SHP77 (cell line): ENCODE results near the gene SSH2.
A peak's percentile ranks its signal among the peaks of the same experiment; 100 is the strongest.

Experiments used
- DNase-seq, 2 experiments: peaks; one replicate each; lab custom pipeline; 2025; lab: John Stamatoyannopoulos, UW

SSH2 gene

DNA sequence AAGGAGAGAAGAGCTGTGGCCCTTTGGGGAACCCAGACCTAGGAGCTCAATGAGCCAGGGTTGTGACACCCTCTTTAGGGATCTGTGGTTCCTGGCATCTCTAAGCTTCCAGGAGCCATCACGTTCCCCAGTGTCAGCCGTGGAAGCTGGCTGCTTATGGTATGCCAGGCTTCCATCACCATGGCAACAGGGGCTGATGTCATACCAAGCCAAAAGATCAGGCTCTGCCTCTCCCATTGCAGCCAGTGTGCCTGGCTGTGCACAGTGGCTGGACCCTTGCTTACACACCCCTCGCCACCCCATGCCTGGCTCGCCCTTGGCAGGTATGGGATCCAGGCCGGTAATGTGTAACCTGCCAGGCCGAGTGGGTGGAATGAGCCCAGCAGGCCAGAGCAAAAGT lies 91.1 kb downstream of the SSH2 start:
- DNase-seq = peak in 1 of 2 experiments; percentile 23

DNA sequence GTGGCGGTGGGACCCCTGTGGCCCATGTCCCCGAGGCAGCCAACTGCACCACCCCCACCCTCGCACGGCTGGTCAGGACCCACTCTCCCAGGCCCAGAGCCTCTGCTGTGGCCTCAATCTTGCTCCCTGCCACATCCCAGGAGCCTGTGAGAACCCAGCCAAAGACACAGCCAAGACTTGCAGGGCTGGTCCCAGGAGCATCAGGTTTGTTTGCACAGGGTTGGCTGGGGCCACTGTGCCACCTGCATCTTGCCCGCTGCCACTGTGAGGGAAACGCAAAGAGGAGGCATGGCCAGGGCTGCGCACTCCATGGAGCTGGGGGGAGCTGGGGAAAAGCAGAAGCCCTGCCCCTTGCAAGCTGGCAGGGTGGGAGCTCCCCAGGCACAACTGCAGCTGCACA lies 92.5 kb downstream of the SSH2 start:
- no peak for DNase-seq

GRCh38 chr17:29836643-29837042 lies 93.4 kb downstream of the SSH2 start:
- no peak for DNase-seq

DNA sequence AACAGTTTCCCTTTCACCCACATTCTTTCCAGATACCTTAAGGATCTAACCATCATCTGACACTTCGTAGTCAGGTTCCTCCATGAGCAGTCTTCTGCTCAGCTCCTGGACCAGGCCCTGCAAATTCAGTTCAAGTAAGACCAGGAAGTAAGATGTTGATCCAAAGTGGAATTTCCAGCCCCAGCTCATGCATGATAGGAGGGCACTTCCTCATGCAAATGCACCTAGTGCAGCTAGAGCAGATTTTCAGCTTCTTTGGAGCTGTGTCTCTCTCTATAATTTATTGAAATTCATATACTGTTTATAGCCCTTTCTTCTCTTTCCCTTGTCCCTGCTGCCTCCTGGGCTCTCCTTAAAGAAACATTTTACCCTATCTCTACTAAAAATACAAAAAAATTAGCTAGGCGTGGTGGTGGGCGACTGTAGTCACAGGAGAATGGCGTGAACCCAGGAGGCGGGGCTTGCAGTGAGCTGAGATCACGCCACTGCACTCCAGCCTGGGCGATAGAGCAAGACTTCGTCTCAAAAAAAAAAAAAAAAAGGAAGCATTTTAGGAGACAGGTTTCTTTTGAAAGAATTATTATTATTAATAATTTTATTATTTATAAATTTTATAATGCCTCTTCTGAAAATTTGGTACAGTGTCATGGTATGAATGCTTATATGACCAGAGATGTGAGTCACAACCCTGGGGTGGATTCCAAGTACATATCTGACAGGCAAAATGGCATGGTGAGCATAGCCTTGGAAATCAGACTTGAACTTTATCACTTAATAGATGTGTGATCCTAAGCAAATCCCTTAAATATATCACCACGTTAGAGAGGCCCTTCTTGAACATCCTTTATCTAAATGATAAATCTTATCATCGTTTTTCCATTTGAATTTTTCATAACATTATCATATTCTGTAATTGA lies 94.3 kb downstream of the SSH2 start:
- DNase-seq = no peak

- DNase-seq = no peak
These were observed 96.2 kb downstream of the SSH2 start for GRCh38 chr17:29833801-29834200.

DNA sequence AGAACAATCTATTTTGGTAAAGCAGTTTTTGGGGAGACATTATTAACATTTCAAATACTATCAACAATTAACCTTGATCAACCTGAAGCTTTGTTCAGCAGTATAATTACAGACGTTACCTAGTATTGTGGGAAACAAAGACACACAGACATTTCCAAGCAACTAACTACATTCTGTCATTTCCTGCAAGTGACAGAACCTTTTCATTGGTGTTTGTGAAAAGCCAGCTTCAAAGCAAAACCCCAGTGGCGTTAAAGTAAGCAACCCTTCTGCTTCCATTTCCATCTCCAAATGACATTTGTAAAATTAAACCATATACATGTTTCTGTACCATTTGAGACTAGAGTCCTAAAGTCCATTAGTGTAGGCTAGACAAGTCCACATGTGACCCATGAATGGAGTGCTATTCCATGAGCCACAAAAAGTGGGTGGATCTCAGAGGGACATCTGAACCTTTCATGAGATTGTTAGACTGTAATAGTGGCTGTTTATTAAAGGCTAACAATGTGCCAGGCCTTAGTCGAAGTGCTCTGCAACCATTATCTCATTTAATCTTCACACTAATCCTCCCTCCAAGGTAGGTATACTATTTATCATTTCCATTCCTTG lies 101.2 kb downstream of the SSH2 start:
- DNase-seq = no peak

- DNase-seq = no peak
These were observed 102.8 kb downstream of the SSH2 start for GRCh38 chr17:29827179-29827578.

GRCh38 chr17:29826114-29826692 lies 103.8 kb downstream of the SSH2 start:
- no peak for DNase-seq

DNA sequence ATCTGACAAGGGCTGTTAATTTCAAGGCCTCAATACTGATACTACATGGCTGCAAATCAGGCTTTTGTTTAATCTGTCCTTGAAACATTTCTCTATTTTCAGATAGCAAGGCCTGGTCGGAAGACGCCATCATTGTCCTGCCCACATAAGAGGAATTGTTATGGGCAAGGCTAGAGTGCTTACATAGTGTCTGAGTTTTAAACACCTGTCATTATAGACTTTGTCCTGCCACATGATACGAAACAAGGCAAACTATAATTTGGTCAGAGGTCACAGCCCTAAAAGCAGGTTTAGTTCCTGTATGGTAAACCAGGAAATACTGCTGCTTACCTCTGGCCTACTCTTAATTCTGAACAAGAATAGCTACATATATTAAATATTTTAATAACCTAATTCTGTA lies 104.4 kb downstream of the SSH2 start:
- no peak for DNase-seq

DNA sequence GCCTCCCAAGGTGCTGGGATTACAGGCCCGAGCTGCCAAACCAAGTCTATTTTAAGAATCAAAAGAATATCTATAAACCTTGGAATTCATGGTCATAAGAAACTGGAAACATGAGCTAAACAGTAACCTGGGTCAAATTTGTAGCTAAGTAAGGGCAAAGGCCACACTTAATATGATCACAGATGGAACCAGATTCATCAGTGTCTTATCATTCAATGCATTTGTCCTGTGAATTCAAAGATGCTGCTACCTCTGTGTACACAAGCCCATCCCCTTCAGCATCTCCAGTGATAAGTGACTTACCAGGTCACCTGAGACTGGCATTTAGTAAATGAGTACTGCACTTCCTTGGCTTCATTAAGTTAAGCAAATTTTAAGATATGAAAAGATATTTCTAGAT lies 108.1 kb downstream of the SSH2 start:
- no peak for DNase-seq

DNA sequence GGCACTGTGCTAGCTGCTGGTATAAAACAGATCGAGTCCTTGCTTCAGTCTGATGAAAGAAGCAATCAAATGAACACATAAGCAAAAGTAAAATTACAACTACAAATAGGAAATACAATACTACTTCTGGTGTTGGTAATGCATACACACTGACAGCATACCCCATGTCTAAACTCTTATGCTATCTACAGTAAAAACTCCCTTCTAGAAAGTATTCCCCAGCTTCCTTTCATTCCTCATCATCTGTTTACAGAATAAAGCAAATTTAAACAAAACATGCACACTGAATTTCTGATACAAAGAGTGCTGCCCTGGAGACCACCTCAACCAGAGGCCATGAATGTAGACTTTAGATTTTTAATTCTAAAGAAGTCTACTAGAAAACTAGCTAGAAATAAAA lies 109.6 kb downstream of the SSH2 start:
- DNase-seq = no peak

DNA sequence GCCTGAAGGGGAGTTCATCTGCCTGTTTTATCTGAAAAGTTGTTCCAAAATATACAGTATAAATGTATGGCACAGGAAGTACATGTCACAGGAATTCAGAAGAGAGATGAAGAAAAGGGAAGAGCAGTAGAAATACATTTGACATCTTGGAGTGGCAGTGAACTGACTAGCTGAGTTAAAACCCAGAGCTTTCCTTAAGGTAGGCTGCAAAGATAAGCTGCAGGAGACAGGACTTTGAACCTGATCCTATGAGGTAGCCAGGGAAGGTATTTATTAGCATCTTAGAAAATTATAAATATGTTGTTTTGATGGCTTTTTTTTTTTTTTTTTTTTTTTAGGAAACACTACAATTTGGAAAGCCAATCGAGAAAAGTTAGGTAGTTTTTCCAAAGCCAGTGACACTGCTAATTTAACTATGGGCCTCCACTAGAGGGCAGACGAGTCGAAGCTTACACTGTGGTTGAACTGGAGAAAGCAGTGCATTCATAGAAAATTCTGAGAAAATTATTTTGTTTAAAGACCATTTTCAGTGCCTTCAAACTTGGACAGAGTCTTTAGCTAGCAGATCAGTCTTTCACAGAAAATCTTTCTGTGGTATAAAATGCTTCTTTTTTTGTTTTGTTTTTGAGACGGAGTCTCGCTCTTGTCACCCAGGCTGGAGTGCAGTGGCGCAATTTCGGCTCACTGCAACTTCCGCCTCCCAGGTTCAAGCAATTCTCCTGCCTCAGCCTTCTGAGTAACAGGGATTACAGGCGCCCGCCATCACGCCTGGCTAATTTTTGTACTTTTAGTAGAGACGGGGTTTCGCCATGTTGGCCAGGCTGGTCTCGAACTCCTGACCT lies 122.3 kb downstream of the SSH2 start:
- DNase-seq = peak; percentile 11 to 33

DNA sequence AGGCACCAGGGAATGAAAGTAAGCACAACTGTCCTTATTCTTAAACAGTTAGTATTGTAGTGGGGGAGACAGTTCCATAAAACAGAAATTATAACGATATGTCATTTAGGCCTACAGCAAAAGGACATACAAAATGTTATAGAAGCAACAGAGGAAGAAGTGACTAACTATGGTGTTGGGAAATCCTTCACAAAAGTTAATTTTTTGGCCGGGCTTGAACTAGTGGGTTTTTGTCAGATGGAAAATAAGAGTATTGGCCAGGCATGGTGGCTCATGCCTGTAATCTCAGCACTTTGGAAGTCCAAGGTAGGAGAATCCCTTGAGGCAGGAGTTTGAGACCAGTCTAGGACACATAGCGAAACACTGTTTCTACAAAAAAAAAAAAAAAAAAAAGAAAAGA lies 127.8 kb downstream of the SSH2 start:
- DNase-seq = no peak

DNA sequence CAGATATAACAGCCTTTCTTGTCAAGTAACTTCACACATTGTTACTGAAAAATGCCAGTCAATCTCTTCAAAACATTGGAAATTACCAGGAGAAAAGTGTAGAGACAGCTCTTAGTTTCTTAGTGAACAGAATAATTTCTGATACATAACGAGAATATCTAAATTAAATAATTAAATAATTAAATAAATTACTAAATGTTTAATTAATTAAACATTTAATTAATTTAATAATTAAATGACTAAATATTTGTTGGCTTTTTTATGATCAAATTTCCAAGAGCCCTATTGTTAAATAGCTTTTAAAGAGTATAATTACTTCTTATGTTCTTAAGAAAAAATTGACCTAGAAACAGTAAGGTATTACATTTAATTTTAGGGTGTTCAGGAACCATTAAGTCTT lies 129.6 kb downstream of the SSH2 start:
- no peak for DNase-seq

- DNase-seq = no peak
These were observed 133.4 kb downstream of the SSH2 start for GRCh38 chr17:29796652-29797051.

DNA sequence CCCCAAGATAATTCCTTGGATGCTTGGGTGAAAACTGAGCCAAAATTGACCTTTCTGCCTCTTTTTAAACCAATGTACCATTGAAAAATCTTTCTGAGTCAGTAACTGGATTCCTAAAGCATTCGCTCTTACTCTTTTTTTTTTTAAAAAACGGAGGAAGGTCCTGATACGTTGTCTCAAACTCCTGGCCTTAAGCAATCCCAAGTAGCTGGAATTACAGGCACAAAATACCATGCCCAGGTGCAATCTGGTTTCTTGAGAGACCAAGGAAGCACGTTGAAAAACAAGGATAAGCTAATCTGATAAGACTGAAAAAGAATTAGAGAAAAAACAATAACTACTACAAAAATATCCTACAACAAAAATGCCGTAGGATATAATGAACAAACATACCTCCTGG lies 136.5 kb downstream of the SSH2 start:
- no peak for DNase-seq

DNA sequence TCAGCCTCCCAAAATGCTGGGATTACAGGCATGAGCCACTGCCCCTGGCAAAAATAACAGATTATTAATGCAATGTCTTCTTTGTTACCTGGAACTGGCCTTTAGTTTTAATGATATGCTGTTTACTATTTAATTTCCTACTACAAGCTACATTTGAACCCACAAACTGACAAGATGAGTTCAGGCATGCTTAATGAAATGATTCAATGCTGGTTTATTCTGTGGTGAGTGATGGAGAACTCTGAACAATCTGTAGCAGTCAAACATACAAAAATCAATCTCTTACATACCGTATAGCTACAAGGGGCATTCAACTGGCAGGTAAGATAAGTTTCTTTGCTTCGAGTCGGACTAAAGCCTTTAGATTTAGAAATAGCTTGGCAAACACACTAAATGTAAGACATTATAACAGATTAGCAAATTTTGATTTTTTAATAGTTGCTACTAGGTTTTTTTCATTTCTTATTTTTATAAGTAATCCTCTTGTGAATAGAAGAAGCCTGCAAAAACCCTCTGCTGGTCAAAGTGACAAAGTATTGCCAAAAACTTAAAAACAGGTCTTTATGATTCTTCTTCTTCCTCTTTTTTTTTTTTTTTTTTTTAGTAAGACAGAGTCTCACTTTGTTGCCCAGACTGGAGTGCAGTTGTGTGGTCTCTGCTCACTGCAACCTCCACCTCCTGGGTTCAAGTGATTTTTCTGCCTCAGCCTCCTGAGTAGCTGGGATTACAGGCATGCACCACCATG lies 138.5 kb downstream of the SSH2 start:
- DNase-seq = no peak

GRCh38 chr17:29789196-29790170 lies 140.5 kb downstream of the SSH2 start:
- no peak for DNase-seq

DNA sequence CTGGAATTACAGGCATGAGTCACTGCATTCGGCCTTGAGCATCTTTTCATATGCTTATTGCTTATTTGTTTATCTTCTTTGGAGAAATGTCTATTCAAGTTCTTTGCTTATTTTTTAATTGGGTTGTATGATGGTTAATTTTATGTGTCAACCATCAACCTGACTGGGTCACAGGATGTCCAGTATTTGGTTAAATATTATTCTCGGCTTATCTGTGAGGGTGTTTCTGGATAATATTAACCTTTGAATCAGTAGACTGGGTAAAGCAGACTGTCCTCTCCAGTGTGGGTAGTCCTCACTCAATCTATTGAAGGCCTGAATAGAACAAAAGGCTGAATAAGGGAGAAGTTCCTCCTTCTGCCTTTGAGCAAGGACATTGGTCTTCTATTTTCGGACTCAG lies 142.0 kb downstream of the SSH2 start:
- DNase-seq = no peak

GRCh38 chr17:29782917-29783316 lies 147.1 kb downstream of the SSH2 start:
- DNase-seq = no peak
